GM19023 (cell line): ENCODE results near the gene CYGB.

ENCODE experiments used
- ATAC-seq: cut with Tn5 transposase; IDR thresholded peaks from one replicate; pipeline ENCODE4 v1.9.1; 2021; ENCODE audit warnings: mild to moderate bottlenecking, moderate library complexity; ENCODE audit not compliant: unreplicated experiment

CYGB gene

DNA sequence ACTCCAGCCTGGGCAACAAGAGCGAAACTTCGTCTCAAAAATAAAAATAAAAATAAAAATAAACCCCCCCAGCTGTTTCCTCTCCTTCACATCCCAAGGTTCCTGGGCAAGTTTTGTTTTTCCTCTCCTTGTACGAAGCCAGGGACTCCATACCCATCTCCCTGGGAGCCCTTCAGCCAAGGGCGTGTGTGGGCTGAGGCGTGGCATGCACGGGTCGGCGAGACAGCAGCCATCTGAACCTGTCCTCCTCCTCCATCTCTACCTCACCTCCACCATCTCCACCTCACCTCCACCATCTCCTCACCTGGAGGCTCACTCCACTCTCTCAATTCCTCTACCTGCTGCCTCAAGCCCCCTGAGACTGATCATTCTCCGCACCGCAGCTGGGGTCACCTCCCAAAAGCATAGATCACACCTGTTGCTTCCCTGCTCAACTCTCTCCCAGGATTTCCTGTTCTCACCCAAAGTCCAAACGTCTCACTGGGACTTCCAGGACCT is 53.2 kb downstream of the CYGB start:
- ATAC-seq, result no peak

DNA sequence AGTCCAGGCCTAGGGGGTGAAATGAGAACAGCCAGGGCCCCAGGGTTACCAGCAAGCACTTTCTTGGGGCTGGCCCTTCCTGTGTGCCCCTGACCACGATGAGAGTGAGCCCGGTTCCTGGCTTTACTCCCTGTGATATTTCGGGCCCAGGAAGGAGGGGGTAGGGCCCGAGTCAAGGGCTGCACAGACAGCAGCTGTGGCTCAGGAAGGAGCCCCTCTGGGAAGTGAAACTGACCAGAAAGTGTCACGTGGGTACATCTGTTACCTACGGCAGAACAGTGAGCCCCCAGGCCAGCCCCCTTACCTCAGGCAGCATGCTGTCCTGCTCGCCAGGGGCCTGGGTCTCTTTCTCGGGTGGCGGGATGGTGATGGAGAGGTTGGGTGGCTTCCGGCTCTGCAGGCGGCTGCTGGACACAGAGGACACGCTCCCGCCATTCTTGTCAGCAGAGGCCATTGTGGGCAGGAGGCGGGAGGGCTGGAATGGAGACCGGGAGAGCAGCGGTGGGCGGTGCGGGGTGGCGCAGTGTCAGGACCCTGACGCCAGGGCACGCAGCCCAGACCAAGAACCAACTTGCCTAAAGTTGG is 56.3 kb downstream of the CYGB start:
- peak; percentile 51 for ATAC-seq

DNA sequence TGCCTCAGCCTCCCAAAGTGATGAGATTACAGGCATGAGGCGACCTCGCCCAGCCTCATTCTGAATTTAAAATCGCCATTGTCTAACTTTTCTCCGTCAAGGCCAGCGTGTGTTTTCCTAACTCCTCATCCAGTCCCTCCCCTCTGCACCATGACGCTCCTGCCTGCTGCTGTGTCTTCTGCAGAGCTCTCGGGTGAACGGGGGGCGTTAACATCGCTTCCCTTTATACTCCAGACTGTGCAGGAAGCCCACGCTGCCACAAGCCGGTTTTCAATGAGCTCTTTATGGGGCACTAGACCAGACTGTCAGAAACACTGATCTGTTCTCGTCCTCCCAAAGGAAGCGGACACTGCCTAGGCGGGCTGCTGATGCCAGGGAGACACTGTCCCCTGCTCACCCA is 56.9 kb downstream of the CYGB start:
- ATAC-seq, result no peak

DNA sequence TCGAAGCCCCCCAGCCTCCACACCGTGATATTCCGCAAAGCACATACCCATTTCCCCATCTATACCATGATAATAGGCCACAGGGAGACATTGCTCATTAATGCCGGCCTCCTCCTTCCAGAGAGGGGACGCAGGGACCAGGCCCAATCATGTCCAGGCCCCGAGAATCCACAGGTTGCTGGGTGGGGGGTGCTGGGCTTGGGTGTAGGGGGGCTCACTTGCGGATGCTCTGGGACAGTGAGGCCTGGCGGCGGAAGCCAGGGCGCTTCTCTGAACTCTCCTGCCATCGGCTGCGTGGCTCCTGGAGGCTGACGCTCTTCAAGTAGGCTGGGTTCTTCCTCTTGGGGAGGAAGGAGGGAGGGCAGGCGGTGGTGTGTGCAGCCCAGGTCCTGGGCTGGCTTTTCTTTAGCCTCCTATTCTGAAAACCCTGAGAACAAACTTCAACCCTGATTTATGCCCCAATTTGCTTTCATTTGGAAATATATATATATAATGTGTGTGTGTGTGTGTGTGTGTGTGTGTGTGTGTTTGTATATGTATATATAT is 57.9 kb downstream of the CYGB start:
- no peak for ATAC-seq

DNA sequence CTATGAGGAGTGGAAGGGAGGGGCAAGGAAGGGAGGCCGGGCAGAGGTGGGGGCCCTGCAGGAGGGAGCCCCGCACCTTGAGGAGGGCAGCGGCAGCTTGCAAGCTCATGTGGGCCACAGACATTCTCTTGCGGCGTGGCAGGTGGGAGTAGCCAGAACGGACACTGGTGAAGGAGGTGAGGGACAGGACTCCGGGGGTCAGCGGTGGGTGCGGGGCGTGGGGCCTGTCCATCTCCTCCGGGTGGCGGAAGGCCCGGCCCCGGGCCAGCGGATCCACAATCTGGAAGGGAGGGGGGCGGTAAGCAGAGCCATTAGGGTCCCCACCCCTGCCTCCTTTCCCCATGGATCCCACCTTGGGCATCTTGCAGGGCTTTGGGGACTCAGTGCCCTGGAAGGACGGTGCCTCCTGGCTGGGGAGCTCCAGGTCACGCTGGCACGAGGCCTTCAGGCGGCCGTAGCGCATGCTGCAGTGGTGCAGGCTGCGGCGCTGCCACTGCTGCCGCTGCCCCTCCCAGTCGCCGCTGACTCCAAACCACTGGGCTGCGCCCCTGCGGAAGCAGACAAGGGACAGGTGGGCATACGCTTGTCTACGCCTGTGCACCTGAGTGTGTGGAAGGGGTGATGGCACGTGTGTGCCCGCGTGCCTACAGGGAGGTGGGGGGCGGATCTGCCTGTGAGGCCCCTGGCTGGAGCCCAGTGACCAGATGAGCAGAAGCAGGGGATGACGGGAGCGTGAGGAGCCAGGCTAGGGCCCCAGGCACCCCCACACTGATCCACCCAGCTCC is 58.6 kb downstream of the CYGB start:
- no peak for ATAC-seq

DNA sequence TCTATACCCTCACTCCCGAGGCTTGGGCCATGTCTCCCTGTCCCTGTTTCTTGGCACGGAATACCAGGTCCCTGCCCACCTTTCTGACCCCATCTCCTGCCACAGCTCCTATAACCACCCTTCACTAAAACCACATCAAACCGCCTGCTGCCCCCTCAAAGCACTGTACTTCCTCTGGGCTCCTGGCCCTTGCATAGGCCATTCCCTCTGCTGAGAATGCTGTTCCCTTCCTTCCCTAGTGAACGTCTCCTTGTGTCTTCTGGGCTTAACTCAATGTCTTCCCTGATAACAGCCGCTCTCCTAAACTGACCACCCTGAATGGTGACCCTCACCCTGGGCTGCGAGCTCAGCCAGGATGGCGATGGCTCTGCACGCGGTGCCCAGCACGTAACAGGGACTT is 59.4 kb downstream of the CYGB start:
- ATAC-seq, result no peak

DNA sequence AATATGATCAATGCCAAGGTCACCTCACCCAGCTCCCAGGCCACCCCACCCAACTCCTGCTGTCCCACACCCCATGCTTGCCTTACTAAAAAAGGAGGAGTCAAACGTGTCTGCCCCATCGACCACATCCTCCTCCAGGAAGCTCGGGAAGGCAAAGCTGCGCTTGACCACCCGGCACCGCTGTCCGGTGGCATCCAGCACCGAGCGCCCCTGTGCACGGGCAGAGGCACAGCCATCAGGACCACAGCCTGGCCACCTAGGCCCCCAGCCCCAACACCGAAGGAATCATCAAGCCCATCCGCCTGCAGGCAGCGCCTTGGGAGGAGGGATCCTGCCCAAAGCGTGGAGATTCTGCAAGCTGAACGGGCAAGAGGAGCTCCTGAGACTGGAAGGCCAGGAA is 59.9 kb downstream of the CYGB start:
- ATAC-seq, result no peak
